C4-2B (cell line): ENCODE results near the gene LRP6.
A peak's percentile ranks its signal among the peaks of the same experiment; 100 is the strongest.

Experiments
- CTCF ChIP-seq: fragments of 450-650 bp; conservative IDR thresholded peaks from 2 replicates; pipeline ENCODE4 v1.5.1; 2017; ENCODE audit warnings: mild to moderate bottlenecking
- ZFX ChIP-seq: fragments of 450-650 bp; IDR thresholded peaks from 2 replicates; pipeline ENCODE4 v1.6.1; 2017

DNA sequence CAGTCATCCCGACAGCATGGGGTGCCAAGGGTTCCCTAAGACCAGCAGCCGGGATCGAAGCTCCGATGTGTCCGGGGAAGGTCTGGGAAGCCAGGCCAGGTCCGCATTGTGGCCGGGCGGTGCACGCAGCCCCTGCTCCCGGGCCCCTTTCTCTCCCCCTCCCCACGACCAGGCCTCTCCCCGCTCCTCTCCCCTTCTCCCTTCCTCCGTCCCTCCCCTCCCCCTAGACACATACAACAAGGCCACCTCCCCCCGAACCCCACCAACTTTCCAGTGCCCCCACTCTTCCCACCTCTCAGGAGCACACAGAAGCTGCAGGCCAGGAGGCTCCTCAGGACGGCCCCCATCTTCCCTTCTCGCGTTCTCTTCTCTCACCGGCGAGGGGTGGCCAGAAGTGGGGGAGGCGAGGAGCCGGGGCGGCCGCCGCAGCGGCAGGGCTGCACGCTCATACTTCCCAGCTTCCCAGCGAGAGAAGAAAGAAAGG is 413 bp downstream of the LRP6 start:
- no peak for TF ChIP-seq CTCF
- TF ChIP-seq ZFX, result peak; percentile 42; the same call in 1 of the 2 replicates
